ENCODE data around the gene ASB1.

ASB1 gene

GRCh38 chr2:238418196-238418998 is 8.3 kb upstream of the ASB1 start:
- Histone ChIP-seq H3K9me2 (replicated peaks; ENCODE audit: insufficient read depth, low read length) (no peaks in the 10 kb centered on the region), H3K4me3 (ENCODE audit: insufficient read depth, low read length, poor library complexity, severe bottlenecking) (no peak overlapping the region), H3K9ac (ENCODE audit: low read length) (no peak overlapping the region), H3K27me3 (ENCODE audit: low read length) (no peaks in the 10 kb centered on the region; the same call in 1 of the 2 replicates), H3K79me2 (ENCODE audit: insufficient read depth, low read length) (no peaks in the 10 kb centered on the region), H2AFZ (ENCODE audit: low read depth, low read length, severe bottlenecking) (no peak overlapping the region), H3K36me3 (ENCODE audit: low read length) (no peaks in the 10 kb centered on the region), H3K27ac (ENCODE audit: low read depth, low read length) (no peak overlapping the region), H3F3A (ENCODE audit: insufficient read depth) (no peaks in the 10 kb centered on the region), H3K4me2 (ENCODE audit: low read depth, low read length, poor library complexity, severe bottlenecking) (no peak overlapping the region), H3K9me3 (ENCODE audit: insufficient read depth, low read length) (peaks cover 20% of the 10 kb centered on the region), H4K20me1 (ENCODE audit: low read depth, low read length) (no peaks in the 10 kb centered on the region)
- no peak for TF ChIP-seq EZH2phosphoT487 (conservative IDR thresholded peaks at IDR 0.05; ENCODE audit: low read length)
- TF ChIP-seq CTCF (IDR thresholded peaks at IDR 0.05; ENCODE audit: insufficient read depth, low read length, poor library complexity, severe bottlenecking) = no peak

DNA sequence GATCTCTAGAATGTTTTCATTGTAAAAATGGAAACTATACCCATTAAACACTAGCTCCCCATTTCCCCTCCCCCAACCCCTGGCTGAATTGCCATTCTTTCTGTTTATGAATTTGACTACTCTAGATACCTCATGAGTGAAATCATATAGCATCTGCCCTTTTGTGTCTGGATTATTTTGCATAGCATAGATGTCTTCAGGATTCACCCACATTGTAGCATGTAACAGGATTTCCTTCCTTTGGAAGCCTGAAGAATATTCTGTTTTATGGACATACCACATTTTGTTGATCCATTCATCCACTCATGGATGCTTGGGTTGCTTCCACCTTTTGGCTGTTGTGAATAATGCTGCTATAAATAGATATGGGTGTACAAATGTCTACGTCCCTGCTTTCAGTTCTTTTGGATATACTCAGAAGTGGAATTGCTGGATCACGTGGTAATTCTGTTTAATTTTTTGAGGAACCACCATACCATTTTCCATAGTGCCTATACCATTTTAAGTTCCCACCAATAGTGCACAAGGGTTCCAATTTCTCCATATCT is 7.7 kb upstream of the ASB1 start:
- no peaks in the 10 kb centered on the region for H3K27me3 ChIP-seq (ENCODE audit: low read length)
- H3K9me2 ChIP-seq (replicated peaks; ENCODE audit: insufficient read depth, low read length) = no peaks in the 10 kb centered on the region
- no peaks in the 10 kb centered on the region for H3K36me3 ChIP-seq (ENCODE audit: low read length)
- no peaks in the 10 kb centered on the region for H3F3A ChIP-seq (ENCODE audit: insufficient read depth)
- H3K4me2 ChIP-seq (ENCODE audit: low read depth, low read length, poor library complexity, severe bottlenecking) = no peak overlapping the region
- TF ChIP-seq CTCF (IDR thresholded peaks at IDR 0.05; ENCODE audit: insufficient read depth, low read length, poor library complexity, severe bottlenecking) (no peak), EZH2phosphoT487 (conservative IDR thresholded peaks at IDR 0.05; ENCODE audit: low read length) (no peak)
- H4K20me1 ChIP-seq (ENCODE audit: low read depth, low read length) = no peaks in the 10 kb centered on the region
- no peak overlapping the region for H3K9ac ChIP-seq (ENCODE audit: low read length)
- peaks cover 20% of the 10 kb centered on the region for H3K9me3 ChIP-seq (ENCODE audit: insufficient read depth, low read length)
- no peaks in the 10 kb centered on the region for H3K79me2 ChIP-seq (ENCODE audit: insufficient read depth, low read length)
- no peak overlapping the region for H3K4me3 ChIP-seq (ENCODE audit: insufficient read depth, low read length, poor library complexity, severe bottlenecking)
- no peak overlapping the region for H3K27ac ChIP-seq (ENCODE audit: low read depth, low read length)
- H2AFZ ChIP-seq (ENCODE audit: low read depth, low read length, severe bottlenecking) = no peak overlapping the region

DNA sequence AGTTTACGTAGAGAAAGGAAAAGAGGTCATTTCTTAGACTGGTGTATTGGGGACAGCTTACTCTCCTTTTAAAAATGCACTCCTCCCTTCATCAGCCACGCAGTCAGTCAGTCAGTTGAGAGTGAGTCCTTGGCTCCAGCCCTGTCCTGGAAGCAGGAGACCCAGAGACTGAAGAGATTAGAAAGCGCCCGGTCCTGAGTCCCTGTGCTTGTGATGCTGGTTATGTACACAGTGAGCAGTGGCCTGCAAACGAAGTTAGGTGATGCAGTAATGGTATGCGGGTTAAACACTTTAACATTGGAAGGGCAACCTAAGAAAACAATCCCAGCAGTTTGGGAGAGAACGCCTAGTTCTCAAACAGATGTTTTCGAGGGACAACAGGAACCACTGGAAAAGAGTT is 6.3 kb upstream of the ASB1 start:
- no peaks in the 10 kb centered on the region for H3K79me2 ChIP-seq (ENCODE audit: insufficient read depth, low read length)
- TF ChIP-seq EZH2phosphoT487 (conservative IDR thresholded peaks at IDR 0.05; ENCODE audit: low read length) = no peak
- no peak for TF ChIP-seq CTCF (IDR thresholded peaks at IDR 0.05; ENCODE audit: insufficient read depth, low read length, poor library complexity, severe bottlenecking)
- no peak overlapping the region for H2AFZ ChIP-seq (ENCODE audit: low read depth, low read length, severe bottlenecking)
- no peak overlapping the region for H3K4me2 ChIP-seq (ENCODE audit: low read depth, low read length, poor library complexity, severe bottlenecking)
- peaks cover 13% of the 10 kb centered on the region for H3K9me3 ChIP-seq (ENCODE audit: insufficient read depth, low read length)
- H3K36me3 ChIP-seq (ENCODE audit: low read length) = no peaks in the 10 kb centered on the region
- H3K4me3 ChIP-seq (ENCODE audit: insufficient read depth, low read length, poor library complexity, severe bottlenecking) = no peak overlapping the region
- H3K27ac ChIP-seq (ENCODE audit: low read depth, low read length) = no peak overlapping the region
- H3F3A ChIP-seq (ENCODE audit: insufficient read depth) = 0 out of 2 replicates have a peak, but pooled peaks cover 2% of the 10 kb centered on the region
- no peaks in the 10 kb centered on the region for H3K9me2 ChIP-seq (replicated peaks; ENCODE audit: insufficient read depth, low read length)
- no peaks in the 10 kb centered on the region for H4K20me1 ChIP-seq (ENCODE audit: low read depth, low read length)
- no peak overlapping the region for H3K9ac ChIP-seq (ENCODE audit: low read length)
- H3K27me3 ChIP-seq (ENCODE audit: low read length) = no peaks in the 10 kb centered on the region

All from SU-DHL-6 (cell line).